ENCODE results near the gene SEPTIN6.

SEPTIN6 gene

GRCh38 chrX:119693040-119693995 is at the start of gene SEPTIN6:
TSS of gene SEPTIN6 (minus strand) at chrX:119693168. CDS start at chrX:119693105, 63 bp downstream.
- peak; percentile 89 for DNase-seq

GRCh38 chrX:119738742-119739141 is 45.8 kb upstream of the SEPTIN6 start:
- no peak for DNase-seq

- no peak for DNase-seq
Observed at GRCh38 chrX:119736206-119736764, 43.3 kb upstream of the SEPTIN6 start.

GRCh38 chrX:119735467-119735866 is 42.5 kb upstream of the SEPTIN6 start:
- no peak for DNase-seq

GRCh38 chrX:119734897-119735339 is 42.0 kb upstream of the SEPTIN6 start:
- no peak for DNase-seq

GRCh38 chrX:119729408-119730201 is 36.6 kb upstream of the SEPTIN6 start:
- DNase-seq, result peak; percentile 76

GRCh38 chrX:119728487-119728886 is 35.5 kb upstream of the SEPTIN6 start:
- DNase-seq, result no peak

GRCh38 chrX:119726900-119727555 is 34.1 kb upstream of the SEPTIN6 start:
- peak; percentile 29 for DNase-seq

- no peak for DNase-seq
Observed at GRCh38 chrX:119721926-119722325, 29.0 kb upstream of the SEPTIN6 start.

GRCh38 chrX:119721487-119721886 is 28.5 kb upstream of the SEPTIN6 start:
- DNase-seq, result no peak

- DNase-seq, result no peak
Observed at GRCh38 chrX:119709630-119710029, 16.7 kb upstream of the SEPTIN6 start.

GRCh38 chrX:119708936-119709335 is 16.0 kb upstream of the SEPTIN6 start:
- DNase-seq, result no peak

- DNase-seq, result no peak
Observed at GRCh38 chrX:119706616-119707015, 13.6 kb upstream of the SEPTIN6 start.

GRCh38 chrX:119698845-119699244 is 5.9 kb upstream of the SEPTIN6 start:
- DNase-seq, result peak; percentile 51

GRCh38 chrX:119696251-119696890 is 3.4 kb upstream of the SEPTIN6 start:
- no peak for DNase-seq

- DNase-seq, result no peak
Observed at GRCh38 chrX:119695535-119696050, 2.6 kb upstream of the SEPTIN6 start.

GRCh38 chrX:119694601-119695534 is 1.9 kb upstream of the SEPTIN6 start:
- no peak for DNase-seq

GRCh38 chrX:119693996-119694451 is 1.1 kb upstream of the SEPTIN6 start:
- DNase-seq, result no peak

GRCh38 chrX:119692191-119693039 is 553 bp downstream of the SEPTIN6 start:
- peak; percentile 59 for DNase-seq
